NCI-H2107 (cell line): ENCODE measurements around the gene CDH13.

Experiments used
- DNase-seq: peaks from one replicate; lab custom pipeline; 2025; lab: John Stamatoyannopoulos, UW

Gene CDH13

GRCh38 chr16:83682868-83683235 is 1056.1 kb downstream of the CDH13 start:
- no peak for DNase-seq

- DNase-seq = no peak
Measured at GRCh38 chr16:83685615-83686165, 1058.9 kb downstream of the CDH13 start.

- DNase-seq = no peak
Measured at GRCh38 chr16:83686726-83687125, 1060.0 kb downstream of the CDH13 start.

GRCh38 chr16:83689385-83689831 is 1062.6 kb downstream of the CDH13 start:
- DNase-seq = no peak

GRCh38 chr16:83692224-83692623 is 1065.5 kb downstream of the CDH13 start:
- DNase-seq = no peak

- DNase-seq = no peak
Measured at GRCh38 chr16:83698964-83699363, 1072.2 kb downstream of the CDH13 start.

- no peak for DNase-seq
Measured at GRCh38 chr16:83699817-83700216, 1073.0 kb downstream of the CDH13 start.

- no peak for DNase-seq
Measured at GRCh38 chr16:83700918-83701317, 1074.1 kb downstream of the CDH13 start.

GRCh38 chr16:83701494-83701893 is 1074.7 kb downstream of the CDH13 start:
- no peak for DNase-seq

GRCh38 chr16:83704656-83705055 is 1077.9 kb downstream of the CDH13 start:
- DNase-seq = no peak

GRCh38 chr16:83705856-83706255 is 1079.1 kb downstream of the CDH13 start:
- no peak for DNase-seq

- no peak for DNase-seq
Measured at GRCh38 chr16:83706394-83706793, 1079.6 kb downstream of the CDH13 start.

GRCh38 chr16:83711069-83711468 is 1084.3 kb downstream of the CDH13 start:
- DNase-seq = no peak

- DNase-seq = no peak
Measured at GRCh38 chr16:83713597-83713996, 1086.8 kb downstream of the CDH13 start.

- no peak for DNase-seq
Measured at GRCh38 chr16:83714286-83714685, 1087.5 kb downstream of the CDH13 start.

- DNase-seq = no peak
Measured at GRCh38 chr16:83715217-83715920, 1088.6 kb downstream of the CDH13 start.

GRCh38 chr16:83717308-83717707 is 1090.5 kb downstream of the CDH13 start:
- no peak for DNase-seq

GRCh38 chr16:83717814-83718213 is 1091.0 kb downstream of the CDH13 start:
- no peak for DNase-seq

GRCh38 chr16:83720213-83720612 is 1093.4 kb downstream of the CDH13 start:
- DNase-seq = no peak

GRCh38 chr16:83720981-83721380 is 1094.2 kb downstream of the CDH13 start:
- no peak for DNase-seq

- no peak for DNase-seq
Measured at GRCh38 chr16:83721676-83722075, 1094.9 kb downstream of the CDH13 start.

- DNase-seq = no peak
Measured at GRCh38 chr16:83722456-83723183, 1095.9 kb downstream of the CDH13 start.

- DNase-seq = no peak
Measured at GRCh38 chr16:83723244-83723643, 1096.5 kb downstream of the CDH13 start.
